Activated CD4-positive, alpha-beta T cell treated with anti-CD3 and anti-CD28 coated beads, Interleukin-2, Interleukin-4, amounts not matched to agents 100 ng/mL and 50 ng/mL, durations not matched to agents 16 hours and 8 hours (primary cell): ENCODE data around the gene MYH7B.

Experiments used
- DNase-seq: peaks from one replicate; pipeline ENCODE4 v3.0.0-alpha.2; 2020; ENCODE audit warnings: low spot score

Gene MYH7B

DNA sequence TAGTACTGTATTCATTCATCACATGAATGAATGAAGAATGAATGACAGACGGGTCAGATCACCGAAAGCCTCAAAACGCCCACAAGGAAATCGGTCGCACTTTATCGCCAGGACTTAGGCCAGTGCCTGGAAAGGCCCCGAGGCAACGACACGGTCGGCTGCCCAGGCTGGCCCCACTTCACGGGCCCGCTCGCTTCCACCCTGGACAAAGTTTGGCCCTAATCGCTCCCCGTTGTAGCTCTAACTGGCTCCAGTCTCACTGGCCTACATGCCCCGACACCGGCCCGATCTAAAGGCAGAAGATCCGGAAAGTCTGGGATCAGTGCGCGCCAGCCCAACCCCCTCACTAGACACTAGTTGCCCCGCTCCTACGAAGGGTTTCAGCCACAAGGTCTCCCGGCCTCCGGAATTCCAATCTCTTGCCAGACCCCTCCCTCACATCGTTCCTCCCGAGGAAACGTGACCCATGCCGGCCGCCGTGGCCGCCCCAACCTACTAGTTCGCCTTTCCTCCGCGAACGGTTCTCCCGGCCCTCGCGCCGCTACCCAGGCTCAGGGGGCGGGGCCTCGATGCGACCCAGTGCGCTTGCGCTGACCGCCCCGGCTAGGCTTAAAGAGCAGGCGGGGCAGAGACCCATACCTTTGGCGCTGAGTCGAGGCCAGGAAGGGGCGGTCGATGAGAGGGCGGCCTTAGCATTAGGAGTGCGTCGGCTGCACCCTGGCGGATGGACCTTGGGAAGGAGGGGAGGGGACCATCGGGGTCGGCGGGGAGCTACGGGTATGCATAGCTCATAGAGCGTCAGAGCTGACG lies at the start of gene MYH7B, which contains the start of gene GSS:
Gene MYH7B, plus strand, starts transcription at position 638 of the 810 bp plus-strand sequence. CDS start 22,138 bp downstream, outside the sequence.
Gene GSS, minus strand, starts transcription at position 576 of the 810 bp plus-strand sequence. CDS start 3,954 bp downstream, outside the sequence.
- peak; percentile 97 for DNase-seq

DNA sequence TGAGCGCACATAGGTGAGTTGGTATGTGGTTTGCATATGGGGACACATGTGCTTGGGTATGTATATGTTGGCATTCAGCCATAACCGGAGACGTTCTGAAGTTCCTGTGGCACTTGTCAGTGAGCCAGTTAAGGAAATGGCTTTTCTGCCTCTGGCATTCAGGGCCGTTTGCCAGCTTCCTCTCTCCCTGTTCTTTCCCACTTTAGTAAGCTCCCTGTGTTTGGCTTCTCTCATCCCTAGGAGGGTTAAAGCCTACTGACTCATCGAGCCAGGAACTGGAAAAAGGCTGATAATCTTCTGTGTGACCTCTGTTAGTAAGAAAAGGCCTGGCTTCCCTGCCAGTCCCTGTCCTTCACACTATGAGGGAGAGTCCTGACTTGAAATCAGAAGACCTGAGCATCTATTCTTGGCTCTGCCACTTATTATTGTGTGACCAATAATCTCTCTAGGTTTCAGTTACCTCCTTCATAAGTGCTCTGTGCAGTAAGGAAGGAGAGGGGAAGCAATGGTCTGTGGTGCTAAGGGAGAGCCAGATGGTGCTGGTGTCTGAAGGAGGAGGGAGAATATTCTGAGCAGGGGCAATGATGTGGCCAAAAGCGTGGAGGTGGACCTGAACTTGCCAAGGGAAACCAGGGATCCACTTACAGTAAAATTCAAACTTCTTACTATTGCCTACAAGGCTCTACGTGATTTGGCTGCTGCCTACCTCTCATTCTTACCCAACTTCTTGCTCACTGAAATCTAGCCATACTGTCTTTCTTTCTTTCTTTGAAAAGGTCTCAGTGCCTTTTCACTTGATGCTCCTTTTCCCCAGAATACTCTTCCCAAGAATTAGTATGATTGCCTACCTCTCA lies 47.8 kb upstream of the MYH7B start:
- no peak for DNase-seq

DNA sequence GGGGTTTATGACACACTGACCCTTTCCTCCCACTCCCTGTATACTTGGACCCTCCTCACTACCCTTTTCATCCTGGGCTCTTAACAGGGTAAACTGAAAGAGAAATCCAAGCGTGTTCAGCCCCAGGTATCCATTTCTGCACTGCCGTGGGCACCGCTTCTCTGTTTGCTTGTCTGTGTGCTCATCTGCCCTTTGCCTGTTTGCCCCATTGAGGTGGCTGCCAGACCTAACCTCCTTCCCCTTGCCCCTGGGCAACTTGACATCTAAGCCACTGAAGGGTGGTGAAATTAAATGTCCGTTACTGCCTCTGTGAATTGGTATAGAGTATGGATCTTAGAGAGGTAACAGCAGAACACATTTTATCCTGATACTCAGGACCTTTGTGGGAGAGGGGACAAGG lies 40.5 kb upstream of the MYH7B start:
- no peak for DNase-seq

DNA sequence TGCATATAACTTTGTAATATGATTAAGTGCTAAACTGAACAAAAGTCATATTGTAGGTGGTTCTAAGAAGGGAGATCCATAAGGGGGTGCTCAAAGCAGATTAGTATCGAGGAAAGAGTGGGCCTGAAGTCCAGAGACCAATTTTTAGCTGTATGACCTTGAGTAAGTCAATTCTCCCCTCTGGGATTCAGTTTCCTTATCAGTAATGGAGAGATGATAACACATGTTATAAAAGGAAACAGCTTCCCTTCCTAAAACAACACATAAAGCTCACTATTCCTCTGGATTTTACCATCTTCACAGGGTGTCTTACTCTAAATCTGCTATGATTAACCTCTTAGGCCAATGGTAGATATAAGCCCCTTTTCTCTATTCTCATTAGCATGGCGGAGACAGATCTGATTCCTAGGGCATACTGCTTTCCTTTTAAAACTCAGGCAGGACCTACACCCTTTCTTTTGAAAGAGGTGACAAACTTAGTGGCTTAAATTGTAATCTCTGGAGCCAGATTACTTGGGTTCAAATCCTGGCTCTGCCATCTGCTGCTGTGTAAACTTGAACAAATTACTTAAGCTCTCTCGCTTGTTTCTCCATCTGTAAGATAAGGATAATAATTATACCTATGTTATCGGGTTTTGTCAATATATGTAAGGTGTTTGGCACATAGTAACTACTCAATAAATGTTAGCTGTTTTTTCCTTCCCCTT lies 39.8 kb upstream of the MYH7B start:
- DNase-seq = no peak

DNA sequence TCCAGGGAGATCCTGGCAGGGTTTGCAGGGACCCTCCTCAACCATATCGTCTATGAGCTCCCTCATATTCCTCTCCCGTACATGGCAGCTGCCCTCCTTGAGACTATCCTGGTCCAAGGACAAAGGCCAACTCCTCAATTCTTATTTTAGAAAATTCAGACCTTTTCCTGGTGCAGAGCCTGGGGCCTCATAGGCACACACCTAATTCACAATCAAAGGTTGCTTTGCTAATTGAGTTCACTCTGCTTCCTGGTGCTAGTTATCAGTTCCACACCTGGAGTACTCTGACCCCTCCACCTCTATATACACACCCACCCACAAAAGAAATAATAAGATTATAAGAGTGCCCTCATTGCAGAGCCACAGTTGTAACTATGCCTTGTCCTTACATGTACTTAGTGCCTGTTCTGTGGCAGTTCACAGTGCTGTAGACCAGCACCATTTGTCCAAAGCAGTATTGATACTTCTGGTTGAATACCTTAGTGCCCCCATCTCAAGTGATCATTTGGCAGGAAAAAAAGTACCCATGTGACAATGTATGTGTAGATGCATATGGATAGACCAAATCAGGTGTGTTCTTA lies 38.8 kb upstream of the MYH7B start:
- no peak for DNase-seq

DNA sequence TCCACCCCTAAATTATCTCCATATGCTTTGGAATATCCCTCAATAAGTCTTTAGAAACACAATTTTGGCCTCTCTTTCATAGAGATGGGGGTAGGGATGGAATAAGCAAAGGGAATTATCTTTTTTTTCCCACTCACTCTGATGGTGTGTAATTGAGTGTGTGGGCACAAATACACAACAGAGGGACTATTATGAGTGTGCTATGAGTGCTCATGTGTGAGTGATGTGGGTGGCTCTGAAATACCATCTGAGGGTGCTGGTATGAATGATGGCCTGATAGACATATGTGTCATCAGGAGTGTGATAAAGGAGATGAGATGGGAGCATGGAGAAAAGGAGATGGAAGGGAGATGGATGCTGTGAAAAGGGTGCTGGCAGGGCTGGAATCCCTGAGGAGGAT lies 35.6 kb upstream of the MYH7B start:
- peak; percentile 5 for DNase-seq

DNA sequence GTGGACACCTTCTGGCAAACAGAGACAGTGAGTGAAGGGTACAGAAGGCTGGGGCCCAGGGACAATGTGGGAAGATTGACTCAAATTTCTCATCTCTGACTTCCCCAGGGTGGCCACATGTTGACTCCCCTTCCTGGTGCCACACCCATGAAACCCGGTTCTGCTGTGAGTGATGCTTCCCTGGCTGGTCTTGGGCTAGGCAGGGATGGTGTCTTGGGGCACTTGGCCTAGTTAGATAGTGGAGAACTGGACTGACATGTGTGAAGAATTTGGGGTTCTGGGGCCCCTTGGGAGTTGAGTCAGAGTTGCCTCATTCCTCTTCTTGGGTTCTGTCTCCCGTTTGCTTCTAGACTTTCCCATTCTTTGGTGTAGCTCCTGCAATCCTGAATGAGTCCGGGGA lies 34.2 kb upstream of the MYH7B start:
- peak; percentile 17 for DNase-seq

DNA sequence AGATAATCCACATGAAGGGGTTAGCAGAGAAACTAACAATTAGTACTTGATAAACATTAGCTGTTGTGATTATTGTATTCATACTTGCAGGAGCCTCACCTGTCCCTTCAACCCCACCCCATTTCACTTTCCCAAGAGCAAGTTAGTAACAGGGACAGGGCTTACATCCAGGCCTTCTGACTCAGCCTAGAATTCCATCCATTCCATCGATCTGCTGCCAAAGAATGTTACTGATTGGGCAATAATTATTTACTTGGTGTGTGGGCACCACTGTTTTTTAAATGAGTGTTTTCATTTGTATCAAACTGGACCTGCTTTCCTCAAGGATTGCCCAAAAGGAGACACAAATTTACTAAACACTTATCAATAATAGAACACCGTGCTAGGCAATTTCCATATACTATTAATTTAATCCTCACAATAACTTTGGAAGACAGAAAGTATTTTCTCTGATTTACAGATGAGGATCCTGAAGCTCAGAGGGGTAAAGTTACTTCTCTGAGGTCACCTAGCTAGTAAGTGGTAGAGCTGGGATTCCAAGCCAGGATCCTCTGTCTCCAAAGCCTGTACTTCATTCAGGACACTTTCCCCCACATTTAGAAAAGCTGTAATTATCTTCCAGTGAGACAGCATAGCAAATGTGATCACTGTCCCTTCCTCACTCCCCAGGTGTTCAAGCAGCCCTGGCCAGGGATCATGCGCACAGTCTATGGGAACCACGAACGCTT lies 32.9 kb upstream of the MYH7B start:
- no peak for DNase-seq

DNA sequence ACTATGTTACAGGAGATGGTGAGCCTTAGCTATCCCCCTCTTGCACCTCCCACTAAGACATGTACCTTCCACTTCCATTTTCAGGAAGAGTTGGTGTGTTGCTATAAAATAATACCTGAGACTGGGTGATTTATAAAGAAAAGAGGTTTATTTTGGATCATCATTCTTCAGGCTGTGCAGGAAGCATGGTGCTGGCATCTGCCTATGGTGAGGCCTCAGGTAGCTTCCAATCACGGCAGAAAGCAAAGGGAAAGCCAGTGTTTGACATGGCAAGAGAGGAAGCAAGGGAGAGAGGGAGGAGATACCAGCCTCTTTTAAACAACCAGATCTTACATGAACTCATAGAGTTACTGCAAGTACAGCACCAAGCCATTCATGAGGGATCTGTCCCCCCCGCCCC lies 32.3 kb upstream of the MYH7B start:
- DNase-seq = no peak

DNA sequence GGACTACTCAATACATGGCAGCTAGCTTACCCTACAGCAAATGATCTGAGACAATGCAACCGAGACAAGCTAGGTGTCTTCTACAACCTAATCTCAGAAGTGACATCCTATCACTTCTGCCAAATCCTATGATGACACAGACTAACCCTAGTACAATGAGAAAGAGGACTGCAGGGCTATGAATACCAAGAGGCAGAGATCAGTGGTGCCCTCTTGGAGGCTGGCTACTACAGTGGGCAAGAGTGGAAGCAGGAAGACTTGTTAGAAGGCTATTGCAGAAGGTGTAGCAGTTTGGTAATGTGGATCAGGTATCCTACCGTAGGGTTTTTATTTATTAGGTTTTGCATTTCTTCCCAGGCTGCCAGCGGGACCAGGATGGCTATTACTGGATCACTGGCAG lies 30.3 kb upstream of the MYH7B start:
- DNase-seq = no peak

DNA sequence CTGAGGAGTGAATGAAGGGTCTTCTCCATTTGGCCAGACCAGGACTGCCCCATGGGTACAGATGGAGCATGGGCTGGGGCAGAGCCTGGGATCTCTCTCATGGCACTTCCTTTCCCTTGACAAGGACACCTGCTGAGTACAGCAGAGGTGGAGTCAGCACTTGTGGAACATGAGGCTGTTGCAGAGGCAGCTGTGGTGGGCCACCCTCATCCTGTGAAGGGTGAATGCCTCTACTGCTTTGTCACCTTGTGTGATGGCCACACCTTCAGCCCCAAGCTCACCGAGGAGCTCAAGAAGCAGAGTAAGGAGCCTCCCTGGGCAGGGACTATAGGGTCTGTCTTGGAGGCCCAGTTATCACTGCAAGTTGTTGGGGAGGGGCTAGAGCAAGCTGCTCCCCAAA lies 29.7 kb upstream of the MYH7B start:
- no peak for DNase-seq

DNA sequence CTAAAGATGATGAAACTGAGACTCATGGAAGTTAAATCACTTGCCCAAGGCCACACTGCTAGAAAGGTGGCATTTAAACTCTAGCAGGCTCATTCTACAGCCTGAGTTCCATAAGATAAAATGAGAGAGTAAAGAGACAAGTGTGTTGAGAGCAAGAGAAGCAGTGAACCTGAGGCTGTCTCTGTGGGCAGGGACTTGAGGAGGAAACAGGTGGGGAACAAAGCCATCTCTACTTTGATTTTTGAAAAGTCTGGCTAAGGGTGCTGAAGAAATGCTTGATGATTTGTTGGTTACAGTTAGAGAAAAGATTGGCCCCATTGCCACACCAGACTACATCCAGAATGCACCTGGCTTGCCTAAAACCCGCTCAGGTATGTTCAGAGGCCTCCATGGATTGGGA lies 29.1 kb upstream of the MYH7B start:
- DNase-seq = no peak

DNA sequence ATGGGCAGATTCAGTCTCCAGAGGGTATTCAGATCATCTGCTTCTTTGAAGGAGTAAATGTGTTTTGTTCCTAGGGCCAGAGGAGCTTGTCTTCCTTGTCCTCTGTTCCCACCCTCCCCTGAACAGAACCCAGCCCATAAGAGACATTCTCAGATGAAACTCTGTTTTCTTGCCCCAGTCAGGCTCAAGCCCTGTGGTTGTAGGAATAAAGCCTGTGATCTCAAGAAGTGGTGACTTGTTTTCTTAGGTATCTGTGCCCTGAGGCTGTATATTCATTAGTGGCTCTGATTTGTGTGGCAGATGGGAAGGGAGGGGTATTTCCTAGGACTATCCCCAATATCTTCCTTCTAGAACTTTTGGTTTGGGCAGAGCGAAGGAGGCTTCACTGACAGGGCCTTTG lies 27.9 kb upstream of the MYH7B start:
- no peak for DNase-seq

DNA sequence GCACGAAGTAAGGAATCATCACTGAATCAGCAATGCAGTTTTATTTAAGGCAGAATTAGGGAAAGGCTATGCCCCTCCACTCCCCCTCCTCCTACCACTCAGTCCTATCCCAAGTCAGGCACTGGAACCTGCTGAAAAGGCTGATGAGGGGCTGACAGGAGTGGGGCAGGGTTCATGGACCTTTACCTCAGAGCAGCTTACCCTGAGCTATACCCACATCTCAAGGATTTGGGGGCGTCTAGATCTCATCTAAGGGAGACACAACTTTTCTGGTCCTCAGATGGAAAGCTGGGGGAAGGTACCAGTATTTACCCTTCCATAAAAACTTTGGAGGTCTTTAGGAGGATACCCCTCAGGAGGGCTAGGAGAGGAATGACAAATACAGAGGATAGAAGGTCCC lies 27.3 kb upstream of the MYH7B start:
- DNase-seq = no peak

DNA sequence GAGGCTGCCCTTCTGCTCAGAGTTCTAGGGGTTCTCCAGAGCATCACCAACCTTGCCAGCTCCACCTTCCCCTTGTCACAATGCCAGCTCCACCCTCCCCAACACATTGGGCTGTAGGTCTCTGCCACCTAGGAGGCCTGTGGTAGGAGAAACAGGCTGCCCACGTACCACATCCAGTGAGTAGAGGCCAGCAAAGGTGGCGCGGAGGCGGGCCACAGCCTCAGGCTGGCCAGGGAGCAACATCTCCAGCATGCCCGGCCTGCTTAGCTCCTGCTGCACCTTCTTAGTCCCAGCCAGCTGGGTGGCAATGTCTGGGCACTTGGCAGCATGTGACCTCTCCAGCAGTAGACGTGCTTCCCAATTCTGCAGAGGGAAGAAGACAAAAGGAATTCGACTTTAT lies 23.9 kb upstream of the MYH7B start:
- DNase-seq = no peak

DNA sequence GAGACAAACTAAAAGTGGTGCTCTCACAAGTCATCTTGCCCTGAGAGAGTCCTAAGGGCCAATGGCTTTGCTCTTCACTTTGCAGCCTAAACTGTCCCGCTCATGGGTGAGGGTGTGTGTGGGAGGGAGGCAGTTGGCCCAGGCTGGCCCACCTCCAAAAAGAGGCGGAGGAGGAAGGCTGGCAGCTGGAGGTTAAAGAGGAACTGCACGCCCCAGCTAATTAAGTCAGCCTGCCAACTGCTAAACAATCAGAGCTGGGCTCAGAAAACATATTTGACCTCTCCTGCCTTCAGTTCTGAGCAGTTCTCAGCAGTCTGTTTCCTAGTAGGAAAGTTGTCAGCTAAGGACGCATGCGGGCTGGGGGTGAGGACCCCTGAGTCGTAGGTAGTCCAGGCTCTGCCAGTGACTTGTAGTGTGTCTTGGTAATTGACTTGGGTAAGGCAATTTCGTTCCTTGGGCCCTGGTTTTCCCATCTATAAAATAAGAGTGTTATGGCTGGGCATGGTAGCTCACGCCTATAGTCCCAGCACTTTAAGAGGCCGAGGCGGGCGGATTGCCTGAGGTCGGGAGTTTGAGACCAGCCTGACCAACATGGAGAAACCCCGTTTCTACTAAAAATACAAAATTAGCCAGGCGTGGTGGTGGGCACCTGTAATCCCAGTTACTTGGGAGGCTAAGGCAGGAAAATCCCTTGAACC lies 17.1 kb upstream of the MYH7B start:
- no peak for DNase-seq

DNA sequence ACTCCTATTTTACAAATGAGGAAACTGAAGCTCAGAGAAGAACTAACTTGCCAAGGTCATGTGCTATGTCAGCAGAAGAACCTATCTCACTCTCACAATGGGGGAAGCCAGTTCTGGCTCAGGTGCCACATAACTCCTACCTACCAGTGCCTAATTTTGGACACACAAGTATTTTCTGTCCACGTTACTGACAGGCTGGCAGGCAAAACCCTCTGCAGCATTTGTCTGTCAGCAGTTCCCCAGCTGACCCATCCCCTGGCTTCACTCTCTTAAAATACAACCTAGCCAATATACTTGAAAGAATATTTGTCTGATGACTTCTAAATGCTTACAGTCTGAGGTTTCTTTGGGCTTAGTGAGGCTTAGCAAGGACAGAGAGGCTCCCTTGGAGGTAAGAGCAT lies 15.6 kb upstream of the MYH7B start:
- no peak for DNase-seq

DNA sequence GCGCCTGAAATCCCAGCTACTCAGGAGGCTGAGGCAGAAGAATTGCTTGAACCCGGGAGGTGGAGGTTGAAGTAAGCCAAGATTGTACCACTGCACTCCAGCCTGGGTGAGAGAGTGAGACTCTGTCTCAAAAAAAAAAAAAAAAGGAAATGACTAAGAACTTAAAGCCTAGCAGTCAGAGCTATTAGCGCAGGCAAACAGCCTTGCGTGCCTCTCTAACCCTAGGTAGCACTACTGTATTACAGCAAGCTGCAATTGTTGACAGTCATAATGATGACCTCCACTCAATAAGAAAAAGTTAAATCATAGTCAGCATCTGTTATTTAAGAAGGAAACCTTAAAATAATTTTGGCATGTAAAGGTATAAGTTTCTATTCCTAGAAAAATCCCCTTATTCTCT lies 14.4 kb upstream of the MYH7B start:
- DNase-seq = no peak

DNA sequence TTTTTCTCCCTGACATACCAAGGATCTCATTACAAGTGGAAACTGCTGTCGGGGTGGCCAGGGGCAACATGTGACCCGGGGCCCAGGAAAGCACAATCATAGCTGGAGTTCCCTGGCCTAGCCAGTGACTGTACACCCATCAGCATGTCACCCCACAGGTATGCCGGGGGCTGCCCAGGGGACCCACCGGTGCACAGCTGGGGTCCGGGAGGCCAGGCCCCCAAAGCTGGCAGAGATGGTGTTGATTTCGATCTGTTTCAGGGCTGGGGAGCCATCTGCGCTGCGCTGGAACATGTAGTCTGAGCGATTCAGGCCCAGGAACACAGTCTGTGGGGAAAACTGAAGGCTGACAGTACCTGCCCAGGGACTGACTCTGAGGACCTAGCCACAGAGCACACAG lies 13.4 kb upstream of the MYH7B start:
- DNase-seq = no peak

DNA sequence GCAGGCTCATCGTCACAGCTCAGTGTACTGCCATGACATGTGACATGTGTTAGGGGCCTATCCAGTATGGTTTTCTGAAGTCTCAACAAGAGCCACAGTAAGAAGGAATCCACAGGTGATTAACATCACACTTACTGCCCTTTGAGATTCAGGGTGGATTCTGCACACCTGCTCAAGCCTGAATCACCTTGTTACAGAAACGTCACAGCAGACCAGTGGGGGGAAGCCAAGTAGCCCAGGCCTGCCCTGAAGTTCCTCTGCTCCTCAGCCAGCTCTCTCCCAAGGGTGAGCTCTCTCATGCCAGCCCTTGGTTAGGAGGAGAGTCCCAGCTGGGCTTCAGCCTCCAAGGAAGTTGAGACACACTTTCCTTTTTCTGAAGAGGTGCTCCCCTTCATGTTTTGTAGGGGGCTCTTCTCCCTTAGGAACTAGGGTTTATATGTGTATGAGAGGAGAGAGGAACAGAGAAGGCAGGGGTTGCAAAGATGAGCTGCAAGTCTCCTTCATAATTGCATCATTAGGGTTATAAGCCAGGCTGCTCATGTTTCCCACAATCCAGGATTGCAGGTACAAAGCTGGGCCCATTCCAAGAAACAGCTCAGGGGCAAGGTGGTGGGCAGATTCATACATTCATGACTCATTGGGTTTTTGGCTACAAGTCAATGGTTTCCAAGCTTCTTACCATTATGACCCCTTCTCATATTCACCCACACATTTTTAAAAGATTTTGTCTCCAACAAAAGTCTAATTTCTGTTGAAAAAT lies 11.7 kb upstream of the MYH7B start:
- DNase-seq = no peak
